GM06990 (cell line): Measurements from ENCODE around the gene BLM.

Experiments
- DNase-seq: peaks from one replicate; pipeline ENCODE4 v3.0.0-alpha.2; 2011; ENCODE audit not compliant: insufficient read length; ENCODE audit errors: extremely low read depth
- H3K27me3 ChIP-seq: replicated peaks from 2 replicates; pipeline ENCODE4 v1.6.0; 2011; ENCODE audit warnings: low read length; ENCODE audit not compliant: control insufficient read depth, insufficient read depth
- H3K36me3 ChIP-seq: 2 replicates; pipeline ENCODE4 v1.5.1; 2011; ENCODE audit warnings: low read length; ENCODE audit not compliant: control insufficient read depth, insufficient read depth
- H3K4me3 ChIP-seq: replicated peaks from 2 replicates; pipeline ENCODE4 v1.5.1; 2011; ENCODE audit warnings: low read depth, mild to moderate bottlenecking, control low read depth, low read length
- TF ChIP-seq, protein P1 (sequence below): IDR thresholded peaks from 2 replicates; pipeline ENCODE4 v1.5.1; 2011; ENCODE audit warnings: low read length, control low read depth, mild to moderate bottlenecking, inconsistent platforms; ENCODE audit not compliant: insufficient read depth, poor library complexity, severe bottlenecking

Gene BLM

DNA sequence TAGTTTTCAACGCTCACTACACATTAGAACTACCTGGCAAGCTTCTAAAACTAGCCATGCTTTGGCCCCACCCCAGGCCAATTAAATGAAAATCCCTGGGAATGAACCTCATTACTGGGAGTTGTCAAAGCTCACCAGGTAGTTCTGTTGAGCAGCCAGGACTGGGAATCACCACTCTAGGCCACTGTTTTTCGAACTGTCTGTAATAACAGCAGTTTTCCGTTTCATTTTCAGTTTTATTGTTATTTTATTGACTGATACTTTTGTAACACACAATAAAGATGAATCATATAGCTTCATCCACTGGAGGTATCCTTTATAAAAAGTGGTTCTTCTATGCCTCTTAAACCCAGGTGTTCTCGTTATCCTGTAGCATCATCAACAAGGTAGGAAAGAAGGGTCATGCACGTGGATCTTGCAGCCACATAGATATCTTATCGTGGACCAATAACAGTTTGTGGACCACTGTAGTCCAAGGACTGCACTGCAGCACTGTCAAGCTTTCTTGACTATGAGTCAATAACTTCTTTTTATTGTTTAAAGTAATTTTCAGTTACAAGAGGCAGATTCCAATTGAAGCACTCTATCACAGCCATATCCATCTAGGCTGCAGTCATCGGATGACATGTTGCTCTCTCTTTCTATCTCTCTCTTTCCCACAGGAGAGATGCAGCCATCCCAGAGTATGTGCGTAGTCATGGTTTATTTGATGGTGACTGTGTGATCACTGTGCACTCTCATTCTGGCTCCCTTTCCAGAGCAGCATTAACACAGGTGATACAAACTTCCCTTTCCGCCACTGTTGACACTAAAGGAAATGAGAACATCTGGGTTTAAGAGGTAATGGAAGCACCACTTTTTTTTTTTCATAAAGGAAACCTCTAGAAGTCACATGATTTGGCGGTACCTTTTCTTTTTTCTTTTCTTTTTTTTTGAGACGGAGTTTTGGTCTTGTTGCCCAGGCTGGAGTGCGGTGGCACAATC is 39.0 kb upstream of the BLM start:
- TF ChIP-seq, protein P1, sequence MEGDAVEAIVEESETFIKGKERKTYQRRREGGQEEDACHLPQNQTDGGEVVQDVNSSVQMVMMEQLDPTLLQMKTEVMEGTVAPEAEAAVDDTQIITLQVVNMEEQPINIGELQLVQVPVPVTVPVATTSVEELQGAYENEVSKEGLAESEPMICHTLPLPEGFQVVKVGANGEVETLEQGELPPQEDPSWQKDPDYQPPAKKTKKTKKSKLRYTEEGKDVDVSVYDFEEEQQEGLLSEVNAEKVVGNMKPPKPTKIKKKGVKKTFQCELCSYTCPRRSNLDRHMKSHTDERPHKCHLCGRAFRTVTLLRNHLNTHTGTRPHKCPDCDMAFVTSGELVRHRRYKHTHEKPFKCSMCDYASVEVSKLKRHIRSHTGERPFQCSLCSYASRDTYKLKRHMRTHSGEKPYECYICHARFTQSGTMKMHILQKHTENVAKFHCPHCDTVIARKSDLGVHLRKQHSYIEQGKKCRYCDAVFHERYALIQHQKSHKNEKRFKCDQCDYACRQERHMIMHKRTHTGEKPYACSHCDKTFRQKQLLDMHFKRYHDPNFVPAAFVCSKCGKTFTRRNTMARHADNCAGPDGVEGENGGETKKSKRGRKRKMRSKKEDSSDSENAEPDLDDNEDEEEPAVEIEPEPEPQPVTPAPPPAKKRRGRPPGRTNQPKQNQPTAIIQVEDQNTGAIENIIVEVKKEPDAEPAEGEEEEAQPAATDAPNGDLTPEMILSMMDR: no peak
- Histone ChIP-seq H3K4me3 (no peak overlapping the region), H3K36me3 (no peaks in the 10 kb centered on the region), H3K27me3 (no peaks in the 10 kb centered on the region)
- no peak for DNase-seq

DNA sequence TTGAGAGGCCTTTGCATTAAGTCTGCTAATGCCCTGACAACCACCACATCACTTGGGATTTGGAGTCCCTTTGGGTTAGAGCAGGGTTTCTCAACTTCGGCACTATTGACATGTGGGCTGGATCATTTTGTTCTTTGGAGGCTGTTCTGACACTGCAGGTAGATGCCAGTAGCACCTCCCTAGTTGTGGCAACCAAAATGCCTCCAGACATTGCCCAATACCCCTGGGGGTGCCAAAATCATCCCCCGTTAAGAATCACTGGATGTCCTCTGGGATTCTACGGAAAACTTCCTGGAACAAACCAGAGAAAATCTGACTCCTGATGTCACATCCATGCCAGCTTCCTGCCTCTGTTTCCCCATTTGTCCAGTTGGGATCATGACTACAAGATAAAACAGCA is 37.2 kb upstream of the BLM start:
- no peaks in the 10 kb centered on the region for H3K36me3 ChIP-seq
- no peak overlapping the region for H3K4me3 ChIP-seq
- no peaks in the 10 kb centered on the region for H3K27me3 ChIP-seq
- DNase-seq: no peak
- TF ChIP-seq, protein P1: no peak

DNA sequence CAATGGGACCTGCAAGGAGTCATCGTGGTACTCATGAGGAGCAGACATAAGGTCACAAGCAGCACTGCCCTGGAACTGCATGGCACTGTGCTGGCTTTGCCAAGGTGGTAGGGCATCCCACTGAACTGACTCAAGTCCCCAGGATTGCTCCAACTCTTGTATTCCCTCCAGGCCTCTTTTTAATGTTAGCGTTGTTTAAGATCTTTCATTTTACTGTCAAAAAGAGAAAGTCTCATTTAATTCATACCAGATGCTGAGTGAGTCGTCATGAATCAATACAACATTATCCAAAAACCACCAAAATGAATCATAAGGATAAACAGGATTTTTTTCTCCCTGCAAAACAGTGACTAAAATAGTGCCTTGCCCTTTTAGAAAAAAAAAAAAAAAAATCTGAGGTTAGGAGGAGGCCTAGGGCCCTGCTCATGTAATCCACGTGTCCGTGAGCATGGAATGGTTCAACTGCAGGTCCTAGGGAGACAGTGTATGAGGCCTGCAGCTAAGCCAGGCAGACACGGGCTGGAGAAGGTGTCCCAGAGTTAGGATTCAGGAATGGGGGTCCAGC is 36.7 kb upstream of the BLM start:
- TF ChIP-seq, protein P1: no peak
- Histone ChIP-seq H3K4me3 (no peak overlapping the region), H3K36me3 (no peaks in the 10 kb centered on the region), H3K27me3 (no peaks in the 10 kb centered on the region)
- DNase-seq: no peak

GRCh38 chr15:90681056-90681455 is 36.1 kb upstream of the BLM start:
- no peak overlapping the region for H3K4me3 ChIP-seq
- no peak for DNase-seq
- H3K27me3 ChIP-seq: no peaks in the 10 kb centered on the region
- TF ChIP-seq, protein P1: no peak
- no peaks in the 10 kb centered on the region for H3K36me3 ChIP-seq

- no peak for DNase-seq
- Histone ChIP-seq H3K4me3 (no peak overlapping the region), H3K27me3 (no peaks in the 10 kb centered on the region), H3K36me3 (no peaks in the 10 kb centered on the region)
- TF ChIP-seq, protein P1: no peak
These were observed 35.7 kb upstream of the BLM start for GRCh38 chr15:90681480-90681879.
